ENCODE data around the gene HCAR2. TPM values are rescaled to one million over a fixed set of nuclear protein-coding genes. Genes with fewer than 3 reads are reported as not detected.
"Not testable (repeated sequence)": the region's sequence is repeated elsewhere in the genome, so short reads cannot be mapped to it uniquely, and the experiment has no call there.

Gene HCAR2
- total RNA-seq = 10 to 100 TPM; 18.3 to 47.2 (median 22.1) TPM

GRCh38 chr12:122702890-122703611 lies at the start of gene HCAR2:
Gene HCAR2, minus strand, starts transcription at chr12:122703357. Its CDS starts 74 bp downstream, at chr12:122703283.
- H3K4me3 ChIP-seq (ENCODE audit: low read depth, poor library complexity, severe bottlenecking); intact Hi-C loops (cut with DNase I; ENCODE audit: low total_unique reads): not testable (repeated sequence)
- peak; percentile 48 to 75 for DNase-seq (ENCODE audit: low spot score in 2 of 2)
- 50 to 58% methylated on average over 22 of the region's 22 CpGs for WGBS, 2 donors

GRCh38 chr12:122752464-122753318 lies 49.5 kb upstream of the HCAR2 start, which contains the start of gene DENR:
Gene DENR, plus strand, starts transcription at chr12:122752824. Its CDS starts 878 bp downstream, at chr12:122753702.
- TF ChIP-seq CTCF (IDR thresholded peaks at IDR 0.05) (peak in 1 of 3 donors; percentile 87), POLR2A (IDR thresholded peaks at IDR 0.05) (peak in 1 of 2 donors; percentile 56)
- peak within 1 kb of the TSS; percentile 50 for H3K4me3 ChIP-seq (ENCODE audit: low read depth, poor library complexity, severe bottlenecking)
- 0 to 1% methylated on average over 62 to 68 of the region's 73 CpGs for WGBS, 2 donors
- intact Hi-C loops (cut with DNase I; ENCODE audit: low total_unique reads) = loop anchor here (5.0 kb wide), 2 partner anchors 115 to 225 kb away; partner anchors contain the start of genes KNTC1 and RSRC2
- DNase-seq (ENCODE audit: low spot score in 2 of 2) = peak; percentile 97 to 100

- DNase-seq (ENCODE audit: low spot score in 2 of 2) = peak in 1 of 2 donors; percentile 79
- not testable (repeated sequence) for H3K4me3 ChIP-seq (ENCODE audit: low read depth, poor library complexity, severe bottlenecking)
- WGBS, 2 donors = 73 to 75% methylated on average over 17 of the region's 17 CpGs
- intact Hi-C loops (cut with DNase I; ENCODE audit: low total_unique reads) = loop anchor here (5.0 kb wide), 2 partner anchors 114 to 224 kb away; partner anchors contain the start of genes KNTC1 and RSRC2
Observed at GRCh38 chr12:122750781-122751515, 47.8 kb upstream of the HCAR2 start.

- TF ChIP-seq CTCF (IDR thresholded peaks at IDR 0.05) (no peak), POLR2A (IDR thresholded peaks at IDR 0.05) (no peak)
- no peak overlapping the region for H3K4me3 ChIP-seq (ENCODE audit: low read depth, poor library complexity, severe bottlenecking)
- DNase-seq (ENCODE audit: low spot score in 2 of 2) = peak in 1 of 2 donors; percentile 60
- intact Hi-C loops (cut with DNase I; ENCODE audit: low total_unique reads) = loop anchor here (5.0 kb wide), 2 partner anchors 112 to 222 kb away; partner anchors contain the start of genes KNTC1 and RSRC2
- WGBS, 2 donors = 59 to 62% methylated on average over 6 of the region's 6 CpGs
Observed at GRCh38 chr12:122749569-122750332, 46.6 kb upstream of the HCAR2 start.

GRCh38 chr12:122747224-122748135 lies 44.3 kb upstream of the HCAR2 start:
- H3K4me3 ChIP-seq (ENCODE audit: low read depth, poor library complexity, severe bottlenecking) = no peak overlapping the region
- DNase-seq (ENCODE audit: low spot score in 2 of 2) = peak in 1 of 2 donors; percentile 26
- TF ChIP-seq CTCF (IDR thresholded peaks at IDR 0.05) (no peak), POLR2A (IDR thresholded peaks at IDR 0.05) (no peak)
- 76 to 80% methylated on average over 9 of the region's 9 CpGs for WGBS, 2 donors
- intact Hi-C loops (cut with DNase I; ENCODE audit: low total_unique reads) = no loop called here

All from lower leg skin (tissue), 4 donors.